OCI-M1 (cell line): ENCODE measurements around the gene AFAP1L2.

ENCODE experiments used
- DNase-seq: peaks from one replicate; lab custom pipeline; 2025; lab: John Stamatoyannopoulos, UW

AFAP1L2 gene

GRCh38 chr10:114288424-114289095 is 115.7 kb downstream of the AFAP1L2 start:
- DNase-seq, result no peak

- DNase-seq, result no peak
Observed at GRCh38 chr10:114286921-114287320, 117.4 kb downstream of the AFAP1L2 start.

- DNase-seq, result no peak
Observed at GRCh38 chr10:114285961-114286441, 118.3 kb downstream of the AFAP1L2 start.

GRCh38 chr10:114284346-114285071 is 119.8 kb downstream of the AFAP1L2 start:
- DNase-seq, result no peak

GRCh38 chr10:114283535-114284234 is 120.6 kb downstream of the AFAP1L2 start:
- DNase-seq, result no peak

- no peak for DNase-seq
Observed at GRCh38 chr10:114283091-114283490, 121.2 kb downstream of the AFAP1L2 start.

- DNase-seq, result no peak
Observed at GRCh38 chr10:114282526-114282925, 121.8 kb downstream of the AFAP1L2 start.

GRCh38 chr10:114281461-114281860 is 122.8 kb downstream of the AFAP1L2 start:
- no peak for DNase-seq

GRCh38 chr10:114281006-114281405 is 123.3 kb downstream of the AFAP1L2 start:
- DNase-seq, result no peak

- DNase-seq, result no peak
Observed at GRCh38 chr10:114279901-114280644, 124.2 kb downstream of the AFAP1L2 start.

GRCh38 chr10:114279289-114279688 is 125.0 kb downstream of the AFAP1L2 start:
- DNase-seq, result no peak

GRCh38 chr10:114278884-114279191 is 125.5 kb downstream of the AFAP1L2 start:
- DNase-seq, result no peak

GRCh38 chr10:114278140-114278883 is 126.0 kb downstream of the AFAP1L2 start:
- DNase-seq, result no peak

GRCh38 chr10:114276671-114277070 is 127.6 kb downstream of the AFAP1L2 start:
- DNase-seq, result no peak

- no peak for DNase-seq
Observed at GRCh38 chr10:114276066-114276465, 128.2 kb downstream of the AFAP1L2 start.

- no peak for DNase-seq
Observed at GRCh38 chr10:114274616-114275453, 129.5 kb downstream of the AFAP1L2 start.

GRCh38 chr10:114273910-114274309 is 130.4 kb downstream of the AFAP1L2 start:
- DNase-seq, result no peak

- DNase-seq, result no peak
Observed at GRCh38 chr10:114272696-114273095, 131.6 kb downstream of the AFAP1L2 start.

GRCh38 chr10:114271779-114272167 is 132.5 kb downstream of the AFAP1L2 start:
- no peak for DNase-seq

GRCh38 chr10:114271075-114271778 is 133.1 kb downstream of the AFAP1L2 start:
- no peak for DNase-seq
